Activated T-helper 1 cell treated with anti-CD3 and anti-CD28 coated beads, Interleukin-12 subunit alpha, Interleukin-12 subunit beta, Interleukin-2, Interleukin-4 antibody, amounts not matched to agents 30 ng/mL and 10 ng/mL and 1 ng/mL, durations not matched to agents 14 hours and 24 hours and 36 hours (primary cell): ENCODE results near the gene NRIP3. TPM values are rescaled to one million over a fixed set of nuclear protein-coding genes. Genes with fewer than 3 reads are reported as not detected.
"Not testable (repeated sequence)": the region's sequence is repeated elsewhere in the genome, so short reads cannot be mapped to it uniquely, and the experiment has no call there.

Source experiments
- DNase-seq: peaks from one replicate; pipeline ENCODE4 v3.0.0; 2021; ENCODE audit warnings: low spot score
- H3K27ac Mint-ChIP-seq: one replicate; pipeline ENCODE4 v1.8.0; 2021; ENCODE audit warnings: mild to moderate bottlenecking, mixed read lengths
- H3K27me3 Mint-ChIP-seq: one replicate; pipeline ENCODE4 v1.8.0; 2022; ENCODE audit warnings: mild to moderate bottlenecking, moderate library complexity, mixed read lengths; ENCODE audit not compliant: insufficient read depth
- H3K36me3 Mint-ChIP-seq: one replicate; pipeline ENCODE4 v1.8.0; 2021; ENCODE audit warnings: low read depth, mixed read lengths
- H3K4me1 Mint-ChIP-seq: one replicate; pipeline ENCODE4 v1.8.0; 2021; ENCODE audit warnings: low read depth, mixed read lengths
- H3K4me3 Mint-ChIP-seq: one replicate; pipeline ENCODE4 v1.8.0; 2021; ENCODE audit warnings: mild to moderate bottlenecking, moderate library complexity, mixed read lengths
- H3K9me3 Mint-ChIP-seq: one replicate; pipeline ENCODE4 v1.8.0; 2021; ENCODE audit warnings: mixed read lengths
- intact Hi-C: fragments of 100-400 bp; cut with micrococcal nuclease; formaldehyde crosslinking; loops from one replicate; pipeline ENCODE4 v1.15.1; 2024
- total RNA-seq: library from RNA; stranded (reverse); gene quantifications from 2 replicates; pipeline ENCODE4 v1.2.3, GENCODE V29; 2022

Gene NRIP3
- total RNA-seq, 1 donor from 2014 or later, result 4.8 TPM

GRCh38 chr11:8959546-8960166, 44.1 kb downstream of the NRIP3 start:
- Mint-ChIP-seq H3K27me3 (no peaks in the 10 kb centered on the region), H3K4me3 (no peak overlapping the region), H3K4me1 (peaks cover 44% of the 10 kb centered on the region), H3K9me3 (no peaks in the 10 kb centered on the region), H3K27ac (peak overlapping the region; percentile 18), H3K36me3 (peaks cover 14% of the 10 kb centered on the region)
- DNase-seq, result peak; percentile 10
- intact Hi-C loops, result loop anchor here (1.0 to 5.0 kb wide), 8 partner anchors 45 to 1348 kb away; partner anchors contain the start of genes ADM and EIF3F

- Mint-ChIP-seq H3K4me3 (no peak overlapping the region), H3K36me3 (peaks cover 21% of the 10 kb centered on the region), H3K27ac (no peak overlapping the region), H3K27me3 (no peaks in the 10 kb centered on the region), H3K9me3 (no peaks in the 10 kb centered on the region), H3K4me1 (peaks cover 29% of the 10 kb centered on the region)
- no peak for DNase-seq
- intact Hi-C loops, result loop anchor here (5.0 kb wide), 2 partner anchors 145 to 355 kb away; a partner anchor contains a TSS
Observed at GRCh38 chr11:8956860-8957259, 46.9 kb downstream of the NRIP3 start.

GRCh38 chr11:8948886-8949285, 54.9 kb downstream of the NRIP3 start:
- no peak for DNase-seq
- Mint-ChIP-seq H3K27ac (no peak overlapping the region), H3K4me1 (peaks cover 12% of the 10 kb centered on the region), H3K4me3 (no peak overlapping the region), H3K36me3 (peaks cover 30% of the 10 kb centered on the region), H3K27me3 (no peaks in the 10 kb centered on the region), H3K9me3 (no peaks in the 10 kb centered on the region)
- intact Hi-C loops, result no loop called here

DNA sequence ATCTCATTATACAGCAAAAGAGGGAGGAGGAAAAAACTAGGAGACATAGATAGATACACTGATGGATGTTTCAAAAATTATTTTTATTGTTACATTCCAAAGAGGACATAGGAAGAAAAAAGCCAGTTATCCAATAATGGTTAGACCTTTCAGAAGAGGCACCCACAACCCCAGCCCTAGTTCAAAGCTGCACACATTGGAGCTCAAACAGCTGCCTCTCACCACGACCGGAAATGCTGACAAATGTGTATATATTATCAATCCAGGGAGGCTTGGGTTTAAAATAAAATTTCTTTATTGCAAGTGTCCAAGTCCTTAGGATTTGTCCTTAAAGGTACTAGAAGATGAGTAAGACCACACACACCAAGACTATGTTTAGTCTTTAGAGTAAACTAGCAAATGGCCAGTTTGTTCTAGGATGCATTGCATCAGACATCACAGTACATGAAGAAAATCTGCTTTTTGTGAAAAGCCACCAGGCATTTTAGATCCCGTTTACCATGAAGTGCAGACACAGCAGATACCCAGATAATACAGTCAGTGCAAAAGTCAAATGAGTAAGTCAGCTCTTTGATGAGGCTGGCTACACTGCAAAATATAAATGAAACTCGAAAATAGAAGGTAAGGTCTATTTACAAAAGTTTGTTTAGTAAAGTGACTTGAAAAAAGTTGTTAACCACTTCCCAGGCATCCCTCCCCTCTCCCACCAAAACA, 56.4 kb downstream of the NRIP3 start:
- intact Hi-C loops, result no loop called here
- no peak for DNase-seq
- H3K9me3 Mint-ChIP-seq, result no peaks in the 10 kb centered on the region
- peaks cover 24% of the 10 kb centered on the region for H3K36me3 Mint-ChIP-seq
- no peak overlapping the region for H3K27ac Mint-ChIP-seq
- peaks cover 4% of the 10 kb centered on the region for H3K27me3 Mint-ChIP-seq
- H3K4me3 Mint-ChIP-seq, result no peak overlapping the region
- H3K4me1 Mint-ChIP-seq, result peaks cover 12% of the 10 kb centered on the region

GRCh38 chr11:8942518-8943066, 61.2 kb downstream of the NRIP3 start, which contains the start of gene ASCL3:
Gene ASCL3, minus strand, starts transcription at chr11:8943016. Its CDS starts 4,855 bp downstream, at chr11:8938161.
- no peak within 1 kb of the TSS for H3K27ac Mint-ChIP-seq
- peaks cover 7% of the 10 kb centered on the region for H3K4me1 Mint-ChIP-seq
- no peaks in the 10 kb centered on the region for H3K9me3 Mint-ChIP-seq
- peaks cover 13% of the 10 kb centered on the region for H3K27me3 Mint-ChIP-seq
- H3K4me3 Mint-ChIP-seq, result no peak within 1 kb of the TSS
- intact Hi-C loops, result no loop called here
- peaks cover 7% of the 10 kb centered on the region for H3K36me3 Mint-ChIP-seq
- no peak for DNase-seq

DNA sequence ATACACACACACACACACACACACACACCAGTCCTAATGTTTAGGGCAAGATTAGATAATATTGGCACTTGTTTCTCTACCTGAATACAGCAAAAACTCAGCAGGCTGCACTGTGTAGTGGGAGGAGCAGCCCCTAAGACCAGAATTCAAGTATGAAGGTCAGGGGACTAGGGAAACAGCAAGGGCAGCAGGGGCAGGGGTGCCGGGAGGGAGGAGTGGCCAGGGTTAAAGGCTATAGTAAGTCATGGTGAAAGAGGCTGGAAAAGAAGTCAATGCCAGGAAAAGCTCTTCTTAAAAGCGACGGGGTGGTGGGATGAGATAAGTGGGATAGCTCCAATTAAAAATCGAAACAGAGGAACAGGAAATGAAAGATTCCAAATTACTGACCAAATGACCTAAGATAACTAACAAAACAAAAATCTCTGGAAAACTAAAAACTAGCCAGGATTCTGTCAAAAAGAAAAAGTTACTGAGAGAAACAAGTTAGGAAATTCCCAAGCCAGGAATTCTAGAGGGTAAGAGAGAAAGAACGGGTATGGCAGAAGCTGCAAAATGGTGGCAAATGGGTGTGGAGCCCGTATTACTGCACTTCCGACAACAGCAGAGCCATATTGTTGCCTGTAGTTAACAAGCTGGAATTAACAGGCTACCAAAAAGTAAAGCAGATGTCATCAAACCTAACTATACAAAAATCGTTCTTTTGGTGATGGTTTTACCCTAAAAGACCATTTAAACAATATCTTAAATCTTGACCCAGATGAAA, 62.3 kb downstream of the NRIP3 start:
- H3K9me3 Mint-ChIP-seq, result no peaks in the 10 kb centered on the region
- no peak overlapping the region for H3K4me3 Mint-ChIP-seq
- no peak overlapping the region for H3K27ac Mint-ChIP-seq
- intact Hi-C loops, result no loop called here
- H3K36me3 Mint-ChIP-seq, result no peaks in the 10 kb centered on the region
- H3K27me3 Mint-ChIP-seq, result peaks cover 13% of the 10 kb centered on the region
- no peak for DNase-seq
- H3K4me1 Mint-ChIP-seq, result no peaks in the 10 kb centered on the region

DNA sequence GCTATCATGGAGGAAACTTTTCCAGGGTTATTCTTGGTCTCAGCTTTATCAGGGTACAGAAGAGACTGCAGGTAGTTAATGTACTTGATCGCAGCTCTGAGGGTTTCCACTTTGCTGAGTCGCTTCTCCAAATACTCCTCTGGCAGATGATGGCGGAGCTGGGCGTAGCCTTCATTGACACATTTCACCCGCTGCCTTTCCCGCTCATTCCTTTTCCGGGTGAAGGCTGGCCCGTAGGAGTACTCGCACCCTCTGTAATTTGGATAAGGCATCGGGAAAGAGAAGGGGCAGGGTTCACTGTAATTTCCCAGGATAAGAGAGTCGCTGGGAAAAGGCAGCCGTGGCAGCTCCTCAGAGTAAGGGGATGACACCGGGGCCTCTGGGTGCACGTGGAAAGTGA, 66.1 kb downstream of the NRIP3 start:
- no peak for DNase-seq
- intact Hi-C loops, result no loop called here
- no peaks in the 10 kb centered on the region for H3K36me3 Mint-ChIP-seq
- no peak overlapping the region for H3K27ac Mint-ChIP-seq
- H3K9me3 Mint-ChIP-seq, result no peaks in the 10 kb centered on the region
- H3K27me3 Mint-ChIP-seq, result peaks cover 11% of the 10 kb centered on the region
- no peak overlapping the region for H3K4me3 Mint-ChIP-seq
- H3K4me1 Mint-ChIP-seq, result no peaks in the 10 kb centered on the region

DNA sequence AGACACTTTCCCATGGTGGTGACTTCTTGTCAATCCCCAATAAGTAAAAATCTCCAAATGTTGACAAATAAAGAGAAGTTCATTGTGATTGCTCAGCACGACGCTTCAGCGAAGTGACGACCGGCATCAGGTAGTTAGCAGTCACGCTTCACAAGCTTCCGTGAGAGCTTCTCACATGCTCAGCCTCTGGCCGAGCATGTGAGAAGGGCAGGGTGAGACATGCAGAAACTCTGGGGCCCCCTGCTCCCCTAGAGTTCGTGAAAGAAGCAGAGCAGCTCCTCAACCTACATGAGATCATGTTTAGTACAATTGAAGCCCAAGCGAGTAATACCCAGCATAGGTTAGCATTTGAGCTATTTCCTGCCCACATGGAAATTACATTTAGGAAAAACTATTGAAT, 66.6 kb downstream of the NRIP3 start:
- Mint-ChIP-seq H3K36me3 (no peaks in the 10 kb centered on the region), H3K4me3 (no peak overlapping the region), H3K9me3 (no peaks in the 10 kb centered on the region), H3K27ac (no peak overlapping the region), H3K27me3 (peaks cover 6% of the 10 kb centered on the region), H3K4me1 (no peaks in the 10 kb centered on the region)
- no peak for DNase-seq
- intact Hi-C loops, result no loop called here

DNA sequence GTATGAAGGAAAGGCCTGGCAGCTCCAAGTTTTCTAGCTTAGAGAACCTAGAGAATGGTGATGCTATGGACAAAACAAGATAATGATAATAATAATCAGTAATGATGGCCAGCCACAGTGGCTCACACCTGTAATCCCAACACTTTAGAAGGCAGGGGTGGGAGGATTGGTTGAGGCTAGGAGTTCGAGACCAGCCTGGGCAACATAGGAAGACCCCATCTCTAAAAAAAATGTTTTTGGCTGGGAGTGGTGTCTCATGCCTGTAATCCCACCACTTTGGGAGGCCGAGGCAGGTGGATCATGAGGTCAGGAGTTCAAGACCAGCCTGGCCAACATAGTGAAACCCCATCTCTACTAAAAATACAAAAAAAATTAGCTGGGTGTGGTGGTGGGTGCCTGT, 68.0 kb downstream of the NRIP3 start:
- H3K9me3 Mint-ChIP-seq, DNase-seq, H3K4me1 Mint-ChIP-seq, intact Hi-C loops, H3K27me3 Mint-ChIP-seq, H3K4me3 Mint-ChIP-seq, H3K27ac Mint-ChIP-seq, H3K36me3 Mint-ChIP-seq: not testable (repeated sequence)

DNA sequence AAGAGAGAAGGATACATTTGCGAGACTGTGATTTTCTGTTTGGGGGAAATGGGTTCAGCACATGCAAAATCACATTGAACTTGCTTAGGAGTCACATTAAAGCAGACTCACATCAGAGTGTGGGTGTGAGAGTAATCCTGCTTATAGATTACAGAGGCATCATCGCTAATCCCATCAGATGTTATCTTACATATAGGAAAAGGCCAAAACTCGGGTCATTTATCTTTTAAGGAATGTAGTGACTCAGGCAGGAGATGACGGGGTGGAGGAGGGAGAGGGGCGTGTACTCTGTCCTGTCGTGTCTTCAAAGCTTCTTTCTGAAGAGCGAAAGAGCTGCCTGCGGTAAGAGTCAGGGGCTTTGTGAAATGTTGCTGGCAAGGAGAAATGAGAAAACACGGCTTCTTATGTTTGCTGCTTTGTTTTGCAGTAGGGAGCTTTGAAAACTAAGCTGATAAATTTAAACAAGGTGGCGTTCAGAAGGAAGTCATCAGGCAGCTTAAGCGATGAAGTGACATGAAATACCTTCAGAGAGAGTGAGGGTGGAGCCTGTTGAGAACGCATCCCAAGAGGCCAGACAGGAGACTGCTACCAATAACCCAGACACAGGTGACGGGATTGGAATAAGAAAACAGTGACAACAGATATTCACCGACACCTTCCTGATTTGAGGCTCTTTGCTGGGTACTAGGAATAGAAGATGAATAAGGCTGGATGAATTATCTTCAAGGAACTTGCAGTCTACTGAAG, 68.9 kb downstream of the NRIP3 start:
- no peak for DNase-seq
- Mint-ChIP-seq H3K27ac (no peak overlapping the region), H3K27me3 (no peaks in the 10 kb centered on the region), H3K4me1 (no peaks in the 10 kb centered on the region), H3K4me3 (no peak overlapping the region), H3K36me3 (no peaks in the 10 kb centered on the region), H3K9me3 (no peaks in the 10 kb centered on the region)
- intact Hi-C loops, result no loop called here

GRCh38 chr11:8933931-8934330, 69.9 kb downstream of the NRIP3 start:
- intact Hi-C loops, result no loop called here
- DNase-seq, result no peak

DNA sequence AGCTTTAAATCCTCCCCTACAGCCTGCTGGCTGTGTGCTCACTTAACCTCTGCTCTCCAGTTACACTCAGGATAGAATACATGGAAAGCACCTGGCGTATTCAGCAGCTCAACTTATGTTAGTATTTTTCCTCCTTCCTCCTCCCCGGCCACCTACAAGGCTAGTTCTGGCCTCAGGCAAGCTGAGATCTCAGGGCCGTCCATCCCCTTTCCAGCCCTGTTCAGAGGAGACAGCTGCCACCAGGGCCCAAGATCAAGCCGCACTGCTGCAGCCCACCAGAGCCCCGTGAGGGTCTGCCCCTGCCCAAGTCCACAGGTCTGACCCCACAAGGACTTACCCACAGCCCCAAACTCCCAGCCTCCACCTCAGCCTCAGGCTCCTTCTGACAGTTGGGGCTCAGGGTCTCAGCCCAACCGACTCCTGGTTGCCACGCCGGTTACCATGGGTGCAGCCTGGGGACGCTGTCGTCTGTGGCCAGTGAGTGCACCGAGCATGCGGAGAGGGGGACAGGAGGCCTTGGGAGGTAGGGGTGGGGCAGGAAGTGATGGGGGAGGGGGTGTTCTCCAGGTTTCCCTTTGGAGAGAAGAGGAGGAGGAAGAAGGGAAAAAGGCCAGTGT, 71.1 kb downstream of the NRIP3 start, which contains the start of gene C11orf16:
Gene C11orf16 (minus strand): TSS at position 384 of the 617 bp plus-strand sequence. CDS start 639 bp downstream, outside the sequence.
- Mint-ChIP-seq H3K27ac (no peak within 1 kb of the TSS), H3K36me3 (no peaks in the 10 kb centered on the region), H3K4me1 (no peaks in the 10 kb centered on the region), H3K27me3 (no peaks in the 10 kb centered on the region), H3K9me3 (no peaks in the 10 kb centered on the region), H3K4me3 (no peak within 1 kb of the TSS)
- no peak for DNase-seq
- intact Hi-C loops, result no loop called here

More at GRCh38 chr11:8933931-8934330, 69.9 kb downstream of the NRIP3 start:
- Mint-ChIP-seq H3K9me3 (no peaks in the 10 kb centered on the region), H3K27me3 (no peaks in the 10 kb centered on the region), H3K36me3 (no peaks in the 10 kb centered on the region), H3K27ac (no peak overlapping the region), H3K4me1 (no peaks in the 10 kb centered on the region), H3K4me3 (no peak overlapping the region)
